Measurements from ENCODE around the gene GATB.

GATB gene

GRCh38 chr4:151750156-151750555 lies 10.7 kb downstream of the GATB start:
- no peak for TF ChIP-seq PATZ1 (CRISPR knock-in tag; IDR thresholded peaks at IDR 0.05; ENCODE audit: borderline replicate concordance)
- no peak for TF ChIP-seq ZFP3 (CRISPR knock-in tag; IDR thresholded peaks at IDR 0.05)
- no peak for ATAC-seq

- peak; percentile 65 for ATAC-seq
These were observed 15.2 kb downstream of the GATB start for GRCh38 chr4:151745481-151746231.

More at GRCh38 chr4:151745481-151746231, 15.2 kb downstream of the GATB start:
- TF ChIP-seq CREB5 (CRISPR knock-in tag; IDR thresholded peaks at IDR 0.05; ENCODE audit: low read depth): no peak
- TF ChIP-seq PATZ1 (CRISPR knock-in tag; IDR thresholded peaks at IDR 0.05; ENCODE audit: borderline replicate concordance): no peak
- TF ChIP-seq ESRRG (CRISPR knock-in tag; IDR thresholded peaks at IDR 0.05): no peak
- TF ChIP-seq GLIS3 (CRISPR knock-in tag; IDR thresholded peaks at IDR 0.05): no peak
- TF ChIP-seq TCF4 (CRISPR knock-in tag; IDR thresholded peaks at IDR 0.05; ENCODE audit: borderline replicate concordance): no peak
- TF ChIP-seq ZFP30 (CRISPR knock-in tag; IDR thresholded peaks at IDR 0.05): no peak
- TF ChIP-seq TOX (CRISPR knock-in tag; IDR thresholded peaks at IDR 0.05; ENCODE audit: borderline replicate concordance): no peak
- no peak for TF ChIP-seq RARB (CRISPR knock-in tag; IDR thresholded peaks at IDR 0.05)
- TF ChIP-seq ZFP3 (CRISPR knock-in tag; IDR thresholded peaks at IDR 0.05): no peak
- no peak for TF ChIP-seq ZNF565 (CRISPR knock-in tag; conservative IDR thresholded peaks at IDR 0.05; ENCODE audit: low read depth)
- no peak for TF ChIP-seq OSR1 (CRISPR knock-in tag; IDR thresholded peaks at IDR 0.05)
- no peak for TF ChIP-seq TSHZ2 (CRISPR knock-in tag; IDR thresholded peaks at IDR 0.05)
- no peak for TF ChIP-seq POU6F1 (CRISPR knock-in tag; IDR thresholded peaks at IDR 0.05; ENCODE audit: borderline replicate concordance, low read depth)
- no peak for TF ChIP-seq SNAI2 (CRISPR knock-in tag; IDR thresholded peaks at IDR 0.05)
- no peak for TF ChIP-seq CSRNP3 (CRISPR knock-in tag; IDR thresholded peaks at IDR 0.05)
- no peak for TF ChIP-seq ZNF8 (CRISPR knock-in tag; IDR thresholded peaks at IDR 0.05)
